ENCODE results near the gene CEP95.

CEP95 gene

DNA sequence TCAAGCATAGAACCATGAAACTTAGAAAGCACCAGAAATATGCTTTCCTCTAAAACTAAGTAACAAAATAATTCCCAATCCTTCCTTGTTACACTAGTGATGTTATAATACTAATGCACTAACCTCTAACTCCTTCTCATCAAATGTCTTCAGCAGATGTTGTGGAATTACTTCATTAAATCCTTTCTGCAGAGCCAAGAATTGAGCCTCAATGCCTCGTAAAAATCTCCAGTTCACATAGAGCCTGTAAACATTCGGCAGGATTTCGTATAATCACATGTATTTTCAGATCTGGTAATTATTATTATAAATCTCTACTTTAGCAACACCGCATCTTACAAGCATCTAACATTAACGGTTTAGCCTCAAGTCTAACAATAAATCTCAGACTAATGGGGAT lies 44.7 kb downstream of the CEP95 start:
- H3K9me3 ChIP-seq (ENCODE audit: insufficient read depth, low read depth, low read length), result no peaks in the 10 kb centered on the region
- no peak overlapping the region for H4K12ac ChIP-seq (ENCODE audit: low read depth, low read length)
- no peak overlapping the region for H3K4ac ChIP-seq (ENCODE audit: low read depth, low read length)
- no peak overlapping the region for H3K18ac ChIP-seq (ENCODE audit: low read length)
- H4K91ac ChIP-seq (ENCODE audit: low read depth, low read length), result no peak overlapping the region
- H3K23ac ChIP-seq (ENCODE audit: low read length), result no peak overlapping the region
- WGBS (ENCODE audit: extremely low coverage, insufficient coverage, insufficient read length), result no CpG with 5 or more reads among the region's 5 CpGs
- no peak overlapping the region for H3K9ac ChIP-seq (ENCODE audit: low read length)
- no peak overlapping the region for H3K4me3 ChIP-seq (ENCODE audit: low read depth, low read length)
- H3K4me1 ChIP-seq (ENCODE audit: control insufficient read depth in 1 of 2, insufficient read depth in 2 of 2, low read length in 2 of 2), result no peaks in the 10 kb centered on the region
- H2BK12ac ChIP-seq (ENCODE audit: low read length), result no peak overlapping the region
- H3K27me3 ChIP-seq (ENCODE audit: insufficient read depth, low read length), result no peaks in the 10 kb centered on the region
- H3K14ac ChIP-seq (ENCODE audit: low read length), result no peak overlapping the region
- no peak overlapping the region for H3K4me2 ChIP-seq (ENCODE audit: low read length)
- no peak overlapping the region for H4K8ac ChIP-seq (ENCODE audit: low read depth, low read length)
- H3K79me2 ChIP-seq (ENCODE audit: control insufficient read depth, insufficient read depth, low read length, poor library complexity), result no peaks in the 10 kb centered on the region
- DNase-seq, result no peak
- H3K79me1 ChIP-seq (ENCODE audit: low read length), result no peaks in the 10 kb centered on the region
- peaks cover 15 to 33% of the 10 kb centered on the region in 2 experiments for H3K36me3 ChIP-seq (ENCODE audit: control insufficient read depth in 1 of 2, insufficient read depth in 2 of 2, low read length in 2 of 2)
- H2BK5ac ChIP-seq (ENCODE audit: low read depth, low read length, poor library complexity), result no peak overlapping the region
- no peak overlapping the region for H2BK120ac ChIP-seq (ENCODE audit: insufficient read depth, low read length, poor library complexity)
- no peak overlapping the region for H3K27ac ChIP-seq (ENCODE audit: low read depth, low read length)
- H2AK5ac ChIP-seq (ENCODE audit: low read length), result no peak overlapping the region
- no peak overlapping the region for H2AFZ ChIP-seq (ENCODE audit: insufficient read depth, low read length, poor library complexity)

DNA sequence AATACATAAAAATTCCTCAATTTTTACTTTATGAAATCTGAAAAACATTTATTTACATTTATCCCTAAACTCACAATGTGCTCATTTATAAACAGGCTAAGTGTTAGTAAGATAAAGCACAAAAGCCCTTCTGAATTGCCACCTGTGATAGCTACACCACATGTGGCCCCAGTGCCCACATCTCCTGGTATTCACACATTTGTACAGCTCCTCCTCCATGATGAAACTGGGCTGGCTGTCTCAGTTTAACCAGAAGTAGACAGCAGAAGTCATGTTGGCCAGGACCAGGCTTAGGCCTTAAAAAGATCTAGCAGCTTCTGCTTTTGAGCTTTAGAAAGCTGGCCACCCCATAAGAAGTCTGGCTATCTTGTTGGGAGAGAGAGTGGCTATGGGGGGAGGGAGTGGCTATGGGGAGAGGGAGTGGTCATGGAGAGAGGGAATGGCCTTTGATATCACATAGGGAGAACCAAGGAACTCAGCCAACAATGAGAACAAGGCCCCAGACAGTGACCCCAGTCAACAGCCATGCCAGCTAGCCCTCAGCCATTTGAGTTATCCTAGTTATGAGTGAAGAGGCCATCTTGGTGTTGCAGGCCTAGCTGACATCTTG lies 47.4 kb downstream of the CEP95 start:
- Histone ChIP-seq H3K36me3 (ENCODE audit: control insufficient read depth in 1 of 2, insufficient read depth in 2 of 2, low read length in 2 of 2) (peaks cover 17 to 21% of the 10 kb centered on the region in 2 experiments), H3K4ac (ENCODE audit: low read depth, low read length) (no peak overlapping the region), H2BK5ac (ENCODE audit: low read depth, low read length, poor library complexity) (no peak overlapping the region), H4K91ac (ENCODE audit: low read depth, low read length) (no peak overlapping the region), H2AFZ (ENCODE audit: insufficient read depth, low read length, poor library complexity) (no peak overlapping the region), H2BK12ac (ENCODE audit: low read length) (no peak overlapping the region), H2AK5ac (ENCODE audit: low read length) (no peak overlapping the region), H3K18ac (ENCODE audit: low read length) (no peak overlapping the region), H3K9me3 (ENCODE audit: insufficient read depth, low read depth, low read length) (no peaks in the 10 kb centered on the region), H3K23ac (ENCODE audit: low read length) (no peak overlapping the region), H3K27ac (ENCODE audit: low read depth, low read length) (no peak overlapping the region), H3K79me1 (ENCODE audit: low read length) (no peaks in the 10 kb centered on the region), H3K14ac (ENCODE audit: low read length) (no peak overlapping the region), H2BK120ac (ENCODE audit: insufficient read depth, low read length, poor library complexity) (no peak overlapping the region), H3K9ac (ENCODE audit: low read length) (peak overlapping the region; percentile 49), H3K27me3 (ENCODE audit: insufficient read depth, low read length) (no peaks in the 10 kb centered on the region), H3K4me2 (ENCODE audit: low read length) (no peak overlapping the region), H3K4me1 (ENCODE audit: control insufficient read depth in 1 of 2, insufficient read depth in 2 of 2, low read length in 2 of 2) (no peaks in the 10 kb centered on the region), H4K12ac (ENCODE audit: low read depth, low read length) (no peak overlapping the region), H3K79me2 (ENCODE audit: control insufficient read depth, insufficient read depth, low read length, poor library complexity) (no peaks in the 10 kb centered on the region), H3K4me3 (ENCODE audit: low read depth, low read length) (no peak overlapping the region), H4K8ac (ENCODE audit: low read depth, low read length) (no peak overlapping the region)
- DNase-seq, result no peak

DNA sequence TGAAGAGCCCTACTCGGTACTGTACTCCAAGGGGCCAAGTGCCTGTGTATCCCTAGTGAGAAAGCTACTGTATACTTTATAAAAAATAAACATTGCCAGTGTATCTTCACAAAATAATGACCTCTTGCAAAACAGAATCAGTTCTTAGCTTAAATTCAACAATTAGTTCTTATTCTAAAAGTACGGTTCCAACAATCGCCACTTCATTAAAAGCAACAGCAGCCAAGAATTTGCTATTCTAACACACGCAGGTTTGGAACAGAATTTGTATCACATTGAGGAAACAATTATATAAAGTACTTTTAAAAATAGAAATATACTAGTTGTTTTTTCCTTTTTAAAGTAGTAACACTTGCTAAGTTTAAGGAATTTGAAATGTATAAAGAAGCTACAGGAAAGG lies 48.5 kb downstream of the CEP95 start:
- peaks cover 21 to 23% of the 10 kb centered on the region in 2 experiments for H3K36me3 ChIP-seq (ENCODE audit: control insufficient read depth in 1 of 2, insufficient read depth in 2 of 2, low read length in 2 of 2)
- no peaks in the 10 kb centered on the region for H3K27me3 ChIP-seq (ENCODE audit: insufficient read depth, low read length)
- no peak overlapping the region for H4K12ac ChIP-seq (ENCODE audit: low read depth, low read length)
- no peak overlapping the region for H3K18ac ChIP-seq (ENCODE audit: low read length)
- no peak overlapping the region for H4K91ac ChIP-seq (ENCODE audit: low read depth, low read length)
- no peaks in the 10 kb centered on the region for H3K4me1 ChIP-seq (ENCODE audit: control insufficient read depth in 1 of 2, insufficient read depth in 2 of 2, low read length in 2 of 2)
- H3K9ac ChIP-seq (ENCODE audit: low read length), result no peak overlapping the region
- no peaks in the 10 kb centered on the region for H3K79me2 ChIP-seq (ENCODE audit: control insufficient read depth, insufficient read depth, low read length, poor library complexity)
- no peaks in the 10 kb centered on the region for H3K9me3 ChIP-seq (ENCODE audit: insufficient read depth, low read depth, low read length)
- H2BK12ac ChIP-seq (ENCODE audit: low read length), result no peak overlapping the region
- no peak for DNase-seq
- no peak overlapping the region for H2BK5ac ChIP-seq (ENCODE audit: low read depth, low read length, poor library complexity)
- no peak overlapping the region for H3K4me2 ChIP-seq (ENCODE audit: low read length)
- no peak overlapping the region for H3K27ac ChIP-seq (ENCODE audit: low read depth, low read length)
- H2AK5ac ChIP-seq (ENCODE audit: low read length), result no peak overlapping the region
- no peak overlapping the region for H3K23ac ChIP-seq (ENCODE audit: low read length)
- H2BK120ac ChIP-seq (ENCODE audit: insufficient read depth, low read length, poor library complexity), result no peak overlapping the region
- H4K8ac ChIP-seq (ENCODE audit: low read depth, low read length), result no peak overlapping the region
- H2AFZ ChIP-seq (ENCODE audit: insufficient read depth, low read length, poor library complexity), result no peak overlapping the region
- H3K14ac ChIP-seq (ENCODE audit: low read length), result no peak overlapping the region
- WGBS (ENCODE audit: extremely low coverage, insufficient coverage, insufficient read length), result no CpG with 5 or more reads among the region's 4 CpGs
- H3K4me3 ChIP-seq (ENCODE audit: low read depth, low read length), result no peak overlapping the region
- no peak overlapping the region for H3K4ac ChIP-seq (ENCODE audit: low read depth, low read length)
- no peaks in the 10 kb centered on the region for H3K79me1 ChIP-seq (ENCODE audit: low read length)

DNA sequence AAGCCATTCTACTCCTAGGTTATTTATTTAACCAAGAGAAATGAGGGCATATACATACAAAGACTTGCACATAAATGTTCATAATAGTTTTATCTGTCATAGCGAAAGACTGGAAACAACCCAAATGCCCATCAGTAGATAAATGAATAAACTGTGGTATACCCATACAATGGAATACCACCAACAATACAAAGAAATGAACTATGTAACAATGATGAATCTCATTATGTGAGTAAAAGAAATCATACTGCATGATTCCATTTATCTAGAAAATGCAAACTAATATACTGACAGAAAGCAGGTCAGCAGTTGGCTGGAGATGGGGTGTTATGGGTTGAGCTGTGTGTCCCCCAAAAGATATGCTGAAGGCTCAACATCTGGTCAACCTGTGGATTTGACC lies 57.3 kb downstream of the CEP95 start:
- Histone ChIP-seq H3K27me3 (ENCODE audit: insufficient read depth, low read length) (no peaks in the 10 kb centered on the region), H3K4me2 (ENCODE audit: low read length) (no peak overlapping the region), H2BK5ac (ENCODE audit: low read depth, low read length, poor library complexity) (no peak overlapping the region), H3K79me2 (ENCODE audit: control insufficient read depth, insufficient read depth, low read length, poor library complexity) (no peaks in the 10 kb centered on the region), H3K9ac (ENCODE audit: low read length) (no peak overlapping the region), H3K14ac (ENCODE audit: low read length) (no peak overlapping the region), H2AFZ (ENCODE audit: insufficient read depth, low read length, poor library complexity) (no peak overlapping the region), H3K4me3 (ENCODE audit: low read depth, low read length) (no peak overlapping the region), H3K4me1 (ENCODE audit: control insufficient read depth in 1 of 2, insufficient read depth in 2 of 2, low read length in 2 of 2) (no peaks in the 10 kb centered on the region), H3K79me1 (ENCODE audit: low read length) (no peaks in the 10 kb centered on the region), H3K23ac (ENCODE audit: low read length) (no peak overlapping the region), H3K27ac (ENCODE audit: low read depth, low read length) (no peak overlapping the region), H3K36me3 (ENCODE audit: control insufficient read depth in 1 of 2, insufficient read depth in 2 of 2, low read length in 2 of 2) (peaks cover 28 to 32% of the 10 kb centered on the region in 2 experiments), H3K9me3 (ENCODE audit: insufficient read depth, low read depth, low read length) (no peaks in the 10 kb centered on the region), H4K12ac (ENCODE audit: low read depth, low read length) (no peak overlapping the region), H2BK12ac (ENCODE audit: low read length) (no peak overlapping the region), H2BK120ac (ENCODE audit: insufficient read depth, low read length, poor library complexity) (no peak overlapping the region), H3K4ac (ENCODE audit: low read depth, low read length) (no peak overlapping the region), H4K8ac (ENCODE audit: low read depth, low read length) (no peak overlapping the region), H4K91ac (ENCODE audit: low read depth, low read length) (no peak overlapping the region), H3K18ac (ENCODE audit: low read length) (no peak overlapping the region), H2AK5ac (ENCODE audit: low read length) (no peak overlapping the region)
- no CpG with 5 or more reads among the region's 1 CpG for WGBS (ENCODE audit: extremely low coverage, insufficient coverage, insufficient read length)
- no peak for DNase-seq
